ENCODE measurements around the gene KLK13.

The KLK13 gene

DNA sequence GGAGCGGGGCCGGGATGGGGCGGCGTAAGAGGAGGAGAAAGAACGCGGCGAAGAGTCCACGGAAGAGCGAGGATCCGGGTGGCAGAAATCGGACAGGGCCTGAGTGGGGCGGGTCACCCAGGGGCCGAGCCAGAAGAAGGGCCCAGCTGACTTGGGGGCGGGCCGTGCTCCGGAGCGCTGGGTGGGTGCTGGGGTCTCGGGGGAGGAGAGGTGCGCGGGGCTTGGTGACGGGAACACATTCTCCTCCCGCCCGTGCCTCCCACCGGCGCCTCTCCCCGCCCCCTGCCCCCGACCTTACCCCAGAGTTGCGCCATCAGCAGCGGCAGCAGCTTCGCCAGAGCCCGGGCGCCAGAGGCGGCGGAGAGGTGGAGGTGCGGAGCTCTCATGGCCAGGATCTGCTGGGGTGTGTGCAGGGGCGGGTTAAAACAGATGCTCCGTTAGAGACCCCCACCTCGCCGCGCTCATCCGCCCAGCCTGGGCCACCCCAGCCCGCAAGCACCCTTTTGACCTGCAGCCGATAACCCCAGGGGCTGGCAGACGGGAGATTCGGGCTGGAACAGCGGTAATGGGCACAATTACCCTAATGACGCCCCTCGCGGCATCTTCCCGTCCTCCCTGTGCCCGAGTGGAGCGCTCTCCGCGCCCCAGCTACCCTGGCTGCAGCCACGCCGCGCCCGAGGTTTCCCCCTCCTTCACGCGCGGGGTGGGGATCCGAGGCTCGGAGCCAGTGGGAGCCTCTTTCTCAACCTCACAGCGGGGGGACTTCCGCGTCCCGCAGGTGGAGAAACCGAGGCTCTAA lies 45.9 kb downstream of the KLK13 start:
- no peak for DNase-seq

DNA sequence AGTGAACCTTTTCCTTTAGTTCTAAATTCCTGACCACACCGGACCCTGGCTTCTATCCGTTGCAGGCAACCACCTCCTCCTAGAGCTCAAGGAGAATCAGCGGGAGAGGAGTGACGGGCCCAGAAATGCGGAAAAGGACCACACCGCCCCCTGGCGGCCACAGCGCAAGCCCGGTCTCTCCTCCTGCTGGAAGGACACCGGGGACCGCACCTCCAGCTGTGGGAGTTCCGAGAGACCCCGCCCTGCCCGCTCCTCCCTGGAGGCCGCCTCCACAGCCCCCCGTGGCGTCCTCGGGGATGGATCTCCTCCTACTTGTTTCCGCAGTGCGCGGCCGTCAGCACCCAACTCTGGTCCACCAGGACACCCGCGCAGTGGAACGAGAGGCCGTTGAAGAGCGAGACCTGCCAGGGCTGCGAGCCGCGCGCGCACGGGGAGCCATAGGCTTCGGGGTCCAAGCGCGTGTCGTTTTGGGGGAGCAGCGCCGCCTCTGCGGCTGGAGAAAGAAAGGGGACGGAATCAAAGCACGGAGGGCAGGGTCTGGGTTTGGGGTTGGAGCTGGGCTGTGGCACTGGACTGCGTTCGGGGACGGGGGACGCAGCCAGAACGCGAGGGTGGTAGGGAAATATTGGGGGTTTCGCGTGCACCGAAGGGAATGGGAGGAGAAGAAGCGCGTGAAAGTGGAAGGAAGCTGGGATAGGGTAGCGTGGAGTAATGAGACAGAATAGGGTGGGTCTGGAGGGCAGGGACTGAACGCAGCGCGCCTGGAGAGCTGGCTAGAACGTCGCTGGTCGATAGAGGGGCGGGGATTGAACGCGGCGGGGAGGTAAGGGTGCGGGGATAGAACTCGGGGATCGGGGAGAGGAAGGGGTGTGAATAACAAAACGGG lies 47.9 kb downstream of the KLK13 start:
- peak; percentile 26 for DNase-seq

DNA sequence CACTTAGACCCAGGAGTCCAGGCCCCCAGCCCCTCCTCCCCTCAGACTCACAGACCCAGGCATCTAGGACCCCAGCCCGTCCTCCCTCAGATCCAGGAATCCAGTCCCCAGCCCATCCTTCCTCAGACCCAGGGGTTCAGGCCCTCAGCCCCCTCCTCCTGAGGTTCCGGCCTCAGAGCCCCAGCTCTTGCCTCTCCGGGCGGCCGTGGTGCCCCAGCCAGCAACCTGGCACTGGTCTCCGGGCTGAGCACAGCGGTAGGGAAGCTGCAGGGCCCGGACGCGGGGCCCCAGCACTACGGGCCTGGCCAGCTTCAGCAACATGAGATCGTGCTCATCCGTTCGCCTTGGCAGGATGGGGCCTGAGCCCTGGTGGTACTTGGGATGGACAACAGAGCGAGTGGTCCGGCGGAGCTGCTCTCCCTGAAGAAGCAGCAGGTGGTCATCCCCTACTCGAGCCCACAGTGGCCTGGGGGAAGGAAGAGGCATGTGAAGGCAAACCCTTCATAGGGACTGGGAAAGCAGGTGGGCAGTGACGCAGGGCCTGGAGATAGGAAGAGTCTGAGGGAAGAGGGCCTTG lies 49.1 kb downstream of the KLK13 start:
- DNase-seq = no peak

DNA sequence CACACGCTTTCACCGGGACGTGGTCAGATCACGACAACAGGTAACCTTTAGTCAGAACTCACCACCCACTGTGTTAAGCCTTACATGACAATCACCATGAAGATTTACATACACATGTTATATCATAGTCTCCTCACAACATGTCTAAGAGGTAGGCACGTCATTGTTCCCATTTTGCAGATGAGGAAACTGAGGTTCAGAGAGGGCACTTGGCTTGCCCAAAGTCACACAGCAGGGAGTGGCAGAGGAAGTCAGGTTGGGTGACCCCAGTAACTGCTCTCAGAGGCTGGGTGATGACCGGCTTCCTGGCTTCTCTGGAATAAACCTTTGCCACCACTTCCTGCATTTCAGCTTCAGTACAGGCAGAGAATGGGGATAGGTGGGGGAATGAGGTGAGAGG lies 50.6 kb downstream of the KLK13 start:
- no peak for DNase-seq

DNA sequence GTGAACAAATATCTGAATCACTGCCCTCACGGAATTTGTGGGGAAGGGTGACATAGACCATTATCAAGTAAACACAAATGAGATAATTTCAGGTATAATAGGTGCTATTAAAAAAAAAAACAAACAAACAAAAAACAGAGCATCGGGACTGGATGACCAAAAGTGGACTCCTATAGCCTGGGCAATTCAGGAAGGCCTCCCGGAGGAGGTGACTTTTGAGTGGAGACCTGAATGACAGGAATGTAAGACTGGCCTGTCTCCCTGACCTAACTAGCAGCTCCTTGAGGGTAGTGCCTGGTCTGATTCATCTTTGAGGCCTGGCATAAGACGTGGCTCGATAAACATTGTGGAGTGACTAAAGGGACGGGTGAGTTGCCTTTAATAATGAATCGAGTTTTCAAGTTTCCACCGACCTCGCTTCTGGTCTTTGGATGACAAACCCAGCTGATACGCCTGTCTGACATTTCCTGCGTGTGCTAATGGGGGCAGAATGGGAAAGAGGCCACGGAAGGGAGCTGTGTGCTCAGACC lies 52.2 kb downstream of the KLK13 start:
- no peak for DNase-seq

DNA sequence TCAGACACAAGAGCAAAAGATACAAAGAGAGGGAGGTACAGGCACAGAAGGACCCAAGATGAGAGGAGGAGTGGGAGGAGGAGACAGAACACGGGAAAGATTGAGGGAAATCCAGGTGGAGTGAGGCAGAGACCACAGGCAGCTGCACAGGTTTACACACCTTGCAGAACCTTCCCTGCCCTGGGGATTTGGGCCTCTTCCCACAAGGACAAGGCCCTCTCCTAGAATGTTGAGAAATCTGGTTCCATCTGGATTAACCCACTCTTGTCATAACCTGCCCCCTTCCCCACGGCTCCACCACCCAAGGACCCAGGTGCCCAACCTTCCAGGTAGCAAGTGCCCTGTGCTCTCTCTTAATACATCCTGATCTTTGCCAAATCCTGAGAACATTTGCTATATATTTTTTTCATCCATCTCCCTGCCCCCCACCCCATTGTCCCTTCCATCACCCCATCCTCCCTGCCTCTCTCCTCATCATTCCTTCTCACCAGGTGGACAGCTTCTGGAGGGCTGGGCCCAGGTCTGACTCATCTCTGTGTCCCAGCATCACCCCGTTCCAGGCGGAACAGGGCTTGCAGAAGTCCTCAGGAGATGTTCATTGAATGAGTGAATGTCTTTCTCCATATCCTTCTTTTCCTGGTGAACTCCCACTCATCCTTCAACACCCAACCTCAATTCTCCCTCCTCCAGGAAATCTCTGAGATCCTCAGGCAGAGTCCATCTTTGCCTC lies 54.7 kb downstream of the KLK13 start:
- no peak for DNase-seq

DNA sequence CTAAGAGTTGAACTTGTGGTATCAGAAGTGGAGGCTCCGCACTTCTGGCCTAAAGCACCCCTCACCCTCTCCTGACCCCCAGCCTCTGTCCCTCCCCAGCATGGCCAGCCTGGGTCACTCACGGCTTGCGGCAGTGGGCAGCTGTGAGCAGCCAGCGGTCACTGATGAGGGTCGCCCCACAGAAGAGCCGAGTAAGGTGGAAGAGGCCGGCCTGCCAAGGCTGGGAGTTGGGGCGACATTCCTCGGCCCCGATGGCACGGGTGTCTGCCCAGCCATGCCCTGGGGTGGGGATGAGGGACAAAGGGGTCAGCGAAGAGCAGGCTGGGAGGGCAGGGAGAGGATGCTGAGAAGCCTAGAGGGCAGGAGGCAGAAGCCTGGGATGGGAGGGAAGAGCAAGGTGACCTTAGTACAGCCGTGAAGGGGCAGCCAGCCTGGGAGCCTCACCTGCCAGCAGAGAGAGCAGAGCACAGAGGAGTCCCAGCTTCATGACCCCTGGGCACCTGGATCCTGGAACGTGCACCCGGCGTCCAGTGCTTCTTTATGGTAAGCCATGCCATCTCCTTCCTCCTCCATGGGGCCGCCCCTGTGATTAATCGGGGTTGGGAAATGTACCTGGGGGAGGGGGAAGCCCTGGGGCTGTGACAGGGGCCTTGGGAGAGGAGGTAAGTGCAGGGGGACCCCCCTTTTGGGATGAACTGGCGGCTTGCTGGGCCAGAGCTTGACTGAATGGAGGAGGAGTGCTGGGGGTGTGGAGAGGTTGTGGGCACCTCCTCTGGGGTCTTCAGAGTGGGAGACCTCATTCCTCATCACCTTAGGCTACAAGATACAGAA lies 55.6 kb downstream of the KLK13 start:
- DNase-seq = no peak

DNA sequence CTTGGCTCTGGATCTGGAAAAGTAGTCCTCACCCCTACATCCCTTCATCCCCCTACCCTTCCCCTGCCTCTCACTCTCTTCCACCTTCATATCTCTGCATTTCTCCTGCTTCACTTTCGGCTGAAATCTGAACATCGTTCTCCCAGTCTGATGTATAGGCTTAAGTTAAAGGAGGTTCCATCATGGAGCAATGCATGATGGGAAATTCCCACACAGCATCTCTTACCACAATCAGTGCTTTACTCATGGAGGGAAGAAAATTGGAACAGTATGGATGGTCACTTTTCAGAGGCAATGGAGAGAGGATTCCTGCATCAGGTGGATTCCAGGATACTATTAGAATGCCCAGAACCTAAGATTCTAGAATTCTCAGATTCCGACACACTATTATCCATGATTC lies 57.4 kb downstream of the KLK13 start:
- DNase-seq = no peak

DNA sequence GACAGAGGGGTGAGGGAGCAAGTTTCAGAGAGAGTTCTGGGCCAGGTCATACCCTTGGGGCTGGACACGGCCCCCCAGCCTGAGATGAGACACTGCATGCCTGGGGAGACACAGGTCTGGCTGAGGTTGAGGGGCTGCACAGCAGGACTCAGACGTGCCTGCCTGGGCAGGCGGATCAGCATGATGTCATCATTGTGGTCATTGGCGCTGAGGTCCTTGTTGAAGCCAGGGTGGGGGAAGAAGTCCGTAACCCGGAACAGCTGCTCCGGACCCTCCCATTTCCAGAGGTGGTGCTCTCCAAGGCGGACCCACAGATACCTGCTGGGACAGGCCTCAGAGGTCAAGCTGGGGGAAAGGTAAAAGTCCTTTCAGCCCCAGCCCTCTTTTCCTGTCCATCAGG lies 58.5 kb downstream of the KLK13 start:
- DNase-seq = no peak

All from NCI-H1092 (cell line).